B cell (primary cell): ENCODE data around the gene ADGRD1. TPM values are rescaled to one million over a fixed set of nuclear protein-coding genes. Genes with fewer than 3 reads are reported as not detected.

ENCODE experiments used
- ATAC-seq: fragments of 200-7000 bp; cut with Tn5 transposase; one replicate; pipeline ENCODE4 v1.10.0; 2021; ENCODE audit warnings: low read depth, mild to moderate bottlenecking, moderate number of reproducible peaks, moderate library complexity
- CTCF ChIA-PET: fragments of 350-600 bp; sonication (Branson Sonifier 250); formaldehyde crosslinking; loops from one replicate; lab custom pipeline; 2021; ENCODE audit warnings: antibody characterized with exemption, inconsistent platforms; lab: Charles Lee
- POLR2A ChIA-PET: fragments of 350-600 bp; sonication (Branson Sonifier 250); formaldehyde crosslinking; loops from one replicate; lab custom pipeline; 2021; ENCODE audit warnings: antibody characterized with exemption; lab: Charles Lee
- DNase-seq: peaks from one replicate; pipeline ENCODE4 v3.0.0; 2013
- H2AFZ ChIP-seq: 2 replicates; pipeline ENCODE4 v1.6.1; 2012; ENCODE audit warnings: mild to moderate bottlenecking, low read depth, low read length; ENCODE audit not compliant: insufficient read depth, poor library complexity, severe bottlenecking
- H3K27ac ChIP-seq, 2 donors: 1 replicate in 1 of 2; 2 replicates in 1 of 2; pipeline ENCODE4 v1.5.1; 2012 to 2013; ENCODE audit warnings: low read length in 2 of 2, mild to moderate bottlenecking in 2 of 2, moderate library complexity in 1 of 2
- H3K27me3 ChIP-seq, 4 experiments: fragments of 200-600 bp in 1 of 4; sonication (generic) in 1 of 4; replicated peaks in 1 of 4; 1 replicate in 2 of 4; 2 replicates in 2 of 4; pipeline versions ENCODE4 v1.6.1 to v1.7.0; 2013 to 2016; ENCODE audit warnings: low read length in 3 of 4, mild to moderate bottlenecking in 2 of 4, mixed read lengths in 1 of 4, moderate library complexity in 1 of 4; ENCODE audit not compliant: insufficient read depth in 4 of 4, control insufficient read depth in 3 of 4; ENCODE audit errors: control extremely low read depth in 1 of 4
- H3K36me3 ChIP-seq, 2 experiments: replicated peaks in 1 of 2; 1 replicate in 1 of 2; 2 replicates in 1 of 2; pipeline versions ENCODE4 v1.6.1 to v1.7.1; 2013; ENCODE audit warnings: low read length in 1 of 2; ENCODE audit not compliant: insufficient read depth in 2 of 2, control insufficient read depth in 1 of 2; ENCODE audit errors: control extremely low read depth in 1 of 2, extremely low read depth in 1 of 2
- H3K4me1 ChIP-seq, 2 donors: fragments of 200-600 bp in 1 of 2; sonication (generic) in 1 of 2; 1 replicate in 1 of 2; 2 replicates in 1 of 2; pipeline versions ENCODE4 v1.5.1 to v1.6.1; 2013 to 2017; ENCODE audit warnings: low read length in 2 of 2; ENCODE audit not compliant: control insufficient read depth in 2 of 2, insufficient read depth in 2 of 2
- H3K4me2 ChIP-seq: replicated peaks from 2 replicates; pipeline ENCODE3; 2012; ENCODE audit warnings: mild to moderate bottlenecking, low read depth, low read length; ENCODE audit not compliant: poor library complexity, severe bottlenecking
- H3K4me3 ChIP-seq, 5 experiments: fragments of 200-600 bp in 1 of 5; sonication (generic) in 1 of 5; 1 replicate in 3 of 5; 2 replicates in 2 of 5; pipeline versions ENCODE4 v1.5.1 to v1.7.0; 2011 to 2016; ENCODE audit warnings: low read length in 4 of 5, mild to moderate bottlenecking in 4 of 5, low read depth in 2 of 5, control low read depth in 1 of 5, moderate library complexity in 1 of 5; ENCODE audit not compliant: insufficient read depth in 1 of 5; ENCODE audit errors: control extremely low read depth in 1 of 5, extremely low read depth in 1 of 5
- H3K79me2 ChIP-seq: fragments of 200-600 bp; sonication (generic); one replicate; pipeline ENCODE4 v1.6.0; 2016; ENCODE audit warnings: low read length; ENCODE audit not compliant: control insufficient read depth, insufficient read depth
- H3K9ac ChIP-seq: fragments of 200-600 bp; sonication (generic); 2 replicates; pipeline ENCODE4 v1.6.1; 2017; ENCODE audit warnings: mild to moderate bottlenecking, low read length, moderate library complexity
- H3K9me3 ChIP-seq, 3 donors: one replicate each; pipeline versions ENCODE4 v1.6.1 to v1.7.1; 2013; ENCODE audit warnings: low read length in 2 of 3; ENCODE audit not compliant: control insufficient read depth in 2 of 3, insufficient read depth in 1 of 3; ENCODE audit errors: control extremely low read depth in 1 of 3
- H4K20me1 ChIP-seq: 2 replicates; pipeline ENCODE4 v1.6.0; 2012; ENCODE audit warnings: mild to moderate bottlenecking, low read length; ENCODE audit not compliant: insufficient read depth, control insufficient read depth, poor library complexity, severe bottlenecking
- H3K27ac Mint-ChIP-seq: one replicate; pipeline ENCODE4 v1.8.0; 2021; ENCODE audit warnings: mixed read lengths
- H3K27me3 Mint-ChIP-seq: one replicate; pipeline ENCODE4 v1.8.0; 2021; ENCODE audit warnings: mixed read lengths
- H3K4me1 Mint-ChIP-seq: one replicate; pipeline ENCODE4 v1.8.0; 2021; ENCODE audit warnings: mixed read lengths
- H3K4me3 Mint-ChIP-seq: one replicate; pipeline ENCODE4 v1.8.0; 2021; ENCODE audit warnings: mixed read lengths
- H3K9me3 Mint-ChIP-seq: one replicate; pipeline ENCODE4 v1.8.0; 2022; ENCODE audit warnings: mixed read lengths; ENCODE audit not compliant: insufficient read depth
- CTCF ChIP-seq: fragments of 200-600 bp; IDR thresholded peaks from one replicate; pipeline ENCODE4 v1.8.0; 2022; ENCODE audit warnings: antibody characterized with exemption, mild to moderate bottlenecking
- EZH2 ChIP-seq: IDR thresholded peaks from 2 replicates; pipeline ENCODE4 v1.6.1; 2012; ENCODE audit warnings: borderline replicate concordance, low read depth, mild to moderate bottlenecking, moderate library complexity, low read length; ENCODE audit not compliant: insufficient read depth, poor library complexity, severe bottlenecking
- WGBS: methylation state at CpG from one replicate; pipeline ENCODE4 v1.1.5; 2013; ENCODE audit warnings: missing lambda C conversion rate; ENCODE audit not compliant: insufficient coverage; 5-methylcytosine and 5-hydroxymethylcytosine counted together
- intact Hi-C: fragments of 100-400 bp; cut with micrococcal nuclease; formaldehyde crosslinking; loops from one replicate; pipeline ENCODE4 v1.10.0; 2022
- polyA plus RNA-seq: library from polyadenylated mRNA; depleted of rRNA; stranded (reverse); fragments of >200 nt; gene quantifications from 2 replicates; pipeline ENCODE4 v1.2.3, GENCODE V29; 2012
- total RNA-seq, 2 donors: library from RNA; stranded (reverse); fragments of 120-200 nt in 1 of 2; gene quantifications; 1 replicate in 1 of 2; 2 replicates in 1 of 2; pipeline versions ENCODE4 v1.2.3 to v1.2.4, GENCODE V29; 2013 to 2022

ADGRD1 gene
- total and polyA plus RNA-seq, 2 donors (not counting 1 experiment from before 2014, with no cell fraction given): 1.1 to 2.2 TPM

DNA sequence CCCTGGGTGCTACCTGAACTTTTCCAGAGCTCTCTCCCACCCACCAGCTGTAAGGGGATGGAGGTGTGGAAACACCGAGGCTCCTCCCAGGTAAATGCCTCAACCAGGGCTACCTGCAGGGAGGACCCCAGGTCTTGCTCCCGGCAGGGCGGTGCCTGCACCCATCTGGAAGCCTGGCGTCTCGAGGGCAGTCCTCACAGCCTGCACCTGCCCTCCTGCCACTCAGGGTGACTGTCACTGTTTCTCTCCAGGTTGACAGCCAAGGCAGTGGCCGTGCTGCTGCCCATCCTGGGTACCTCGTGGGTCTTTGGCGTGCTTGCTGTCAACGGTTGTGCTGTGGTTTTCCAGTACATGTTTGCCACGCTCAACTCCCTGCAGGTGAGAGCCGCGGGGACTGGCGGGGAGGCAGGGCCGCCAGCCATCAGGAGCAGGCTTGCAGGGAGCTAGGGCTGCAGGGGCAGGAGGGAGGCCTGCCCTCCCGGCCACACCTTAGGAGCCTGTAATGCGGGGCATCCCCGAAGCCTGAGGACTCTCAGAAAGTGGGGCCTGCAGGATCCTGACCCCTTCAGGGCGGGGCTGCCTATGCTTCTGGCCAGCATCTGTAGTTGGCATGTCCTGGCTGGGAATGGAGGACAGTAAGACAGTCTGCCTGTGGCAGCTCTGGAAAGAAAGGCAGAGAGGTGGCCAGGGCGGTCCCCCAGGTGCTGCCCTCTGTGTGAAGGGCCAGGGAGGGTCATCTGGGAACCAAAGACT is 182.3 kb downstream of the ADGRD1 start:
- H3K9ac ChIP-seq: no peak overlapping the region
- H3K27ac Mint-ChIP-seq: no peak overlapping the region
- intact Hi-C loops: no loop called here
- H3K4me3 Mint-ChIP-seq: no peak overlapping the region
- ChIA-PET POLR2A (no interaction called here), CTCF (interaction anchor here (1.3 to 7.6 kb wide), 2 partner anchors 9 to 220 kb away, joined by 3 to 102 read pairs; no protein-coding TSS in a partner anchor)
- H3K27me3 Mint-ChIP-seq: no peaks in the 10 kb centered on the region
- DNase-seq (no peak), ATAC-seq (no peak)
- H3K27ac ChIP-seq: no peak overlapping the region
- no peaks in the 10 kb centered on the region for H3K36me3 ChIP-seq
- peaks cover 0 to 7% (median 0%) of the 10 kb centered on the region in 4 experiments for H3K27me3 ChIP-seq
- H3K4me3 ChIP-seq: no peak overlapping the region
- H3K4me2 ChIP-seq: no peak overlapping the region
- H3K9me3 Mint-ChIP-seq: no peaks in the 10 kb centered on the region
- no peaks in the 10 kb centered on the region for H3K79me2 ChIP-seq
- H2AFZ ChIP-seq: no peak overlapping the region
- no peaks in the 10 kb centered on the region for H4K20me1 ChIP-seq
- H3K9me3 ChIP-seq: no peaks in the 10 kb centered on the region
- TF ChIP-seq EZH2 (no peak), CTCF (no peak)
- 85% methylated on average over 19 of the region's 19 CpGs for WGBS
- H3K4me1 Mint-ChIP-seq: no peaks in the 10 kb centered on the region
- H3K4me1 ChIP-seq: peaks cover 0 to 3% of the 10 kb centered on the region in 2 donors

GRCh38 chr12:131136539-131136872 is 182.8 kb downstream of the ADGRD1 start:
- 87% methylated on average over 13 of the region's 13 CpGs for WGBS
- DNase-seq (no peak), ATAC-seq (no peak)
- ChIA-PET POLR2A (no interaction called here), CTCF (interaction anchor here (7.6 kb wide), 1 partner anchor 221 kb away, joined by 102 read pairs; no protein-coding TSS in a partner anchor)
- Mint-ChIP-seq H3K27ac (no peak overlapping the region), H3K27me3 (no peaks in the 10 kb centered on the region), H3K9me3 (no peaks in the 10 kb centered on the region), H3K4me1 (no peaks in the 10 kb centered on the region), H3K4me3 (no peak overlapping the region)
- H3K36me3 ChIP-seq: no peaks in the 10 kb centered on the region
- H3K9ac ChIP-seq: no peak overlapping the region
- H3K27me3 ChIP-seq: peaks cover 0 to 7% (median 0%) of the 10 kb centered on the region in 4 experiments
- no peak for TF ChIP-seq EZH2
- no peak for TF ChIP-seq CTCF
- H3K4me1 ChIP-seq: peaks cover 0 to 3% of the 10 kb centered on the region in 2 donors
- no peak overlapping the region for H3K4me3 ChIP-seq
- H3K9me3 ChIP-seq: no peaks in the 10 kb centered on the region
- intact Hi-C loops: no loop called here
- no peak overlapping the region for H2AFZ ChIP-seq
- H3K4me2 ChIP-seq: no peak overlapping the region
- no peak overlapping the region for H3K27ac ChIP-seq
- H3K79me2 ChIP-seq: no peaks in the 10 kb centered on the region
- no peaks in the 10 kb centered on the region for H4K20me1 ChIP-seq
